ENCODE results near the gene FYB1. TPM values are rescaled to one million over a fixed set of nuclear protein-coding genes. Genes with fewer than 3 reads are reported as not detected.

Gene FYB1
- total RNA-seq, 1 donor from 2014 or later = not detected

DNA sequence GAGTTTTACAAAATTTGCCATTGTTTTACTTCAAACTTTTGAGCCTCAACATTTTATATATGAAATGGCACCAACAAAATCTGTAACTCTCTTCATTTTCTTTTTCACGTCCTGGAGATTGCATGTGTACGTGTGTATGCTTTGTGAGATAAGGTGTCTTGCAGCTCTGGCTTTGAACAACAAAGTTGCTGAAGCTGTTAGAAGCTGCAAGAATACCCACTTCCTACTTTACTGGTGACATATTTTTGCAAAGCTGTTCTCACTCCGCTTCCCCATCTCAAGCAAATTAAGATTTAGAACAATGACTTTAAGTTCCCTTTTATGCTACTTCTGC lies 41.8 kb downstream of the FYB1 start:
- TF ChIP-seq, protein P1, sequence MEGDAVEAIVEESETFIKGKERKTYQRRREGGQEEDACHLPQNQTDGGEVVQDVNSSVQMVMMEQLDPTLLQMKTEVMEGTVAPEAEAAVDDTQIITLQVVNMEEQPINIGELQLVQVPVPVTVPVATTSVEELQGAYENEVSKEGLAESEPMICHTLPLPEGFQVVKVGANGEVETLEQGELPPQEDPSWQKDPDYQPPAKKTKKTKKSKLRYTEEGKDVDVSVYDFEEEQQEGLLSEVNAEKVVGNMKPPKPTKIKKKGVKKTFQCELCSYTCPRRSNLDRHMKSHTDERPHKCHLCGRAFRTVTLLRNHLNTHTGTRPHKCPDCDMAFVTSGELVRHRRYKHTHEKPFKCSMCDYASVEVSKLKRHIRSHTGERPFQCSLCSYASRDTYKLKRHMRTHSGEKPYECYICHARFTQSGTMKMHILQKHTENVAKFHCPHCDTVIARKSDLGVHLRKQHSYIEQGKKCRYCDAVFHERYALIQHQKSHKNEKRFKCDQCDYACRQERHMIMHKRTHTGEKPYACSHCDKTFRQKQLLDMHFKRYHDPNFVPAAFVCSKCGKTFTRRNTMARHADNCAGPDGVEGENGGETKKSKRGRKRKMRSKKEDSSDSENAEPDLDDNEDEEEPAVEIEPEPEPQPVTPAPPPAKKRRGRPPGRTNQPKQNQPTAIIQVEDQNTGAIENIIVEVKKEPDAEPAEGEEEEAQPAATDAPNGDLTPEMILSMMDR (conservative IDR thresholded peaks at IDR 0.05) = no peak
- H3K36me3 Mint-ChIP-seq (ENCODE audit: low read depth) = no peaks in the 10 kb centered on the region
- H3K4me3 Mint-ChIP-seq = no peak overlapping the region

DNA sequence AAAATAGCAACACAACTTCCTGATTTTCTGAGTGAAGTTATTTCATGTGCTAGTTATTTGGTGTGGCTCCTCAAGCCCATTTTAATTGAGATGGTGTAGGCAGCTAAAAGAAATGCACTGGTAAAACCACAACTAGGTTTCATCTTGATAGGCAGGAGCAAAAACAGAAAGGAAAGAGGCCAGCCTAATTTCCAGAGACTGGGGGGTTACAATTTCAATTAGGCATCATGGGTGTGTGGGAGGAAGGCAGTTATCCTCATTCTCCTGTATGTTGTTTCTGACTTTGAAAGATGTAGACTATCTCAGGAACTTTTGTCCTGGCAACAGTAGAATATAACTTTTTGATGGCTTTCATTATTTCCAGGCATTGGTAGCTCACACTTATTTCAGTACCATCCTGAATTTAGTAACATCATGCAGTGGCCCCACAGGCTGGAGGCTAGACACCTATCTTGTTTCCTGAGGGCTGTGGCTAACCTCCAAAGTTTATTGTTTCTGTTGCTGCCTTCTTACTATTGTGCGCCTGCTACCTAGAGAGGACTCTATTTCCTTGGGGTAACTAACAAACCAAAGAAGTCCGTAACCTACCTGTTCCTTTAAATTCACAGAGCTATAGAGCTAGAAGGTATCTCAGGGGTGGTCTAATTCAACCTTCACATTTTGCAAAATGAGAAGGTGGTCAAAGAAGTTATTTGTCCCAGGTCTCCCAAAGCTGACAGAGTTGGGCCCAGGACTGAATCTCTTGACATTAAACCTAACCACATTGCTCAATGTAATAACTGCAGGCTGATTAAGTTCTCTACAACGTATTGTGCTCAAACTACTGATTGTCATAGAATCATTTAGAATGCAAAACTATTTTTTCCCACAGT lies 42.4 kb downstream of the FYB1 start:
- H3K4me3 Mint-ChIP-seq = no peak overlapping the region
- DNase-seq (ENCODE audit: low read depth, low spot score) = no peak
- no peak overlapping the region for H3K27ac Mint-ChIP-seq (ENCODE audit: unreplicated experiment)
- peaks cover 7% of the 10 kb centered on the region for H3K27me3 Mint-ChIP-seq (ENCODE audit: low read depth)
- no peaks in the 10 kb centered on the region for H3K4me1 Mint-ChIP-seq
- no peaks in the 10 kb centered on the region for H3K36me3 Mint-ChIP-seq (ENCODE audit: low read depth)
- TF ChIP-seq, protein P1 (conservative IDR thresholded peaks at IDR 0.05) = no peak
- peaks cover 12% of the 10 kb centered on the region for H3K9me3 Mint-ChIP-seq

More for the DNA sequence above, 41.8 kb downstream of the FYB1 start:
- DNase-seq (ENCODE audit: low read depth, low spot score) = no peak
- peaks cover 7% of the 10 kb centered on the region for H3K27me3 Mint-ChIP-seq (ENCODE audit: low read depth)
- peaks cover 12% of the 10 kb centered on the region for H3K9me3 Mint-ChIP-seq
- H3K4me1 Mint-ChIP-seq = no peaks in the 10 kb centered on the region
- no peak overlapping the region for H3K27ac Mint-ChIP-seq (ENCODE audit: unreplicated experiment)

DNA sequence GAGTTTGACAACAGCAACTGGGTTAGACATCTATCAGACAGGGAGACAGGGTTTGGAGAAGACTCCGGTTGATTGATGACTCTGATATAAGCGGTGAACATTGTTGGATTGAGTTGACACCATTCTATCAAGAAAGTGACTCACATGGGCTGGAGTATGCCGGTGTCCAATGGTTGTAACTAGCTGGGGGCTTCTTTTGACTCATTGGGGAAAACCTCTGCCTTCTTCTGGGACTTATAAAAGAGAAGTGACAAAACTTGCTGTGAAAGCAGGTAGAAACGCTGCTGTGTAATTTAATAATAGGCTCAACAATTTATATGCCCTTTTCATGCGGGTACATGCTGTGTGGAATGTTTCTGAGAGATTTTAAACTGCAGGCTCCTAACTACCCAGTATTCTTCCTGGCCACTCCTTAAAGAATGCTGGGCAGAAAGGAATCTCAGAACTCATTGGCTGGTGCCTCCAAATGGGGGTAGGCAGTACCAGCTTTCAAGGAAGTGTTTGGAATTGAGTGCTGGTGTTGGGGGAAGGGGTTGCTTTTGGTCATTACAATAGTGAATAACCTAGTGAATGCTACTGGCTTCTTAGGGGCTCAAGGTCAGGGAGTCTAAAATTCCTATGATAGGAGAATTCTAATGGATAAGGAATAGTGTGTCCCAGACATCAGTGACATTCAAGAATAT lies 43.9 kb downstream of the FYB1 start:
- no peak for DNase-seq (ENCODE audit: low read depth, low spot score)
- TF ChIP-seq, protein P1 (conservative IDR thresholded peaks at IDR 0.05) = no peak
- Mint-ChIP-seq H3K36me3 (ENCODE audit: low read depth) (no peaks in the 10 kb centered on the region), H3K27me3 (ENCODE audit: low read depth) (peaks cover 2% of the 10 kb centered on the region), H3K27ac (ENCODE audit: unreplicated experiment) (no peak overlapping the region), H3K9me3 (peaks cover 15% of the 10 kb centered on the region), H3K4me3 (no peak overlapping the region), H3K4me1 (no peaks in the 10 kb centered on the region)

DNA sequence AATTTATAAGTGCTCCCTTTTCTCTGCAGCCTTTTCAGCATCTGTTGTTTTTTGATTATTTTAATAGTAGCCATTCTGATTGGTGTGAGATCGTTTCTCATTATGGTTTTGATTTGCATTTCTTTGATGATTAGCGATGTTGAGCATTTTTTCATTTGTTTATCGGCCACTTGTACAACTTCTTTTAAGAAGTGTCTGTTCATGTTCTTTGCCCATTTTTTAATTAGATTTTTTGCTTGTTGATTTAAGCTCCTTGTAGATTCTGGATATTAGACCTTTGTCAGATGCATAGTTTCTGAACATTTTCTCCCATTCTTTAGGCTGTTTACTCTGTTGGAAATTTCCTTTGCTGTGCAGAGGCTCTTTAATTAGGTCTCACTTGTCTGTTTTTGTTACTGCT lies 46.3 kb downstream of the FYB1 start:
- H3K36me3 Mint-ChIP-seq (ENCODE audit: low read depth) = no peaks in the 10 kb centered on the region
- TF ChIP-seq, protein P1 (conservative IDR thresholded peaks at IDR 0.05) = no peak
- no peak overlapping the region for H3K27ac Mint-ChIP-seq (ENCODE audit: unreplicated experiment)
- DNase-seq (ENCODE audit: low read depth, low spot score) = no peak
- no peaks in the 10 kb centered on the region for H3K4me1 Mint-ChIP-seq
- H3K27me3 Mint-ChIP-seq (ENCODE audit: low read depth) = no peaks in the 10 kb centered on the region
- H3K9me3 Mint-ChIP-seq = peaks cover 15% of the 10 kb centered on the region
- H3K4me3 Mint-ChIP-seq = no peak overlapping the region

DNA sequence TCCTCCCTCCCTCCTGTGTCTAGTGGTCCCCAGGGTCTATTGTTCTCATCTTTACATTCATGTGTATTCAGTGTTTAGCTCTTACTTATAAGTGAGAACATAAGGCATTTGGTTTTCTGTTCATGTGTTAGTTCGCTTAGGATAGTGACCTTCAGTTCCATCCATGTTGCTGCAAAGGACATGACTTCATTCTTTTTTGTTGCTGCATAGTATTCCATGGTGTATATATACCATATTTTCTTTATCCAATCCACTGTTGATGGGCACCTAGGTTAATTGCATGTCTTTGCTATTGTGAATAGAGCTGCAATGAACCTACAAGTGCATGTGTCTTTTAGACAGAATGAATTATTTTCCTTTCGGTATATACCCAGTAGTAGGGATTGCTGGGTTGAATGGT lies 46.8 kb downstream of the FYB1 start:
- Mint-ChIP-seq H3K27me3 (ENCODE audit: low read depth) (no peaks in the 10 kb centered on the region), H3K4me3 (no peak overlapping the region), H3K4me1 (no peaks in the 10 kb centered on the region), H3K27ac (ENCODE audit: unreplicated experiment) (no peak overlapping the region), H3K36me3 (ENCODE audit: low read depth) (no peaks in the 10 kb centered on the region), H3K9me3 (peaks cover 15% of the 10 kb centered on the region)
- TF ChIP-seq, protein P1 (conservative IDR thresholded peaks at IDR 0.05) = no peak
- no peak for DNase-seq (ENCODE audit: low read depth, low spot score)
